Measurements from ENCODE around the gene PRCD.

- TF ChIP-seq, protein P1, sequence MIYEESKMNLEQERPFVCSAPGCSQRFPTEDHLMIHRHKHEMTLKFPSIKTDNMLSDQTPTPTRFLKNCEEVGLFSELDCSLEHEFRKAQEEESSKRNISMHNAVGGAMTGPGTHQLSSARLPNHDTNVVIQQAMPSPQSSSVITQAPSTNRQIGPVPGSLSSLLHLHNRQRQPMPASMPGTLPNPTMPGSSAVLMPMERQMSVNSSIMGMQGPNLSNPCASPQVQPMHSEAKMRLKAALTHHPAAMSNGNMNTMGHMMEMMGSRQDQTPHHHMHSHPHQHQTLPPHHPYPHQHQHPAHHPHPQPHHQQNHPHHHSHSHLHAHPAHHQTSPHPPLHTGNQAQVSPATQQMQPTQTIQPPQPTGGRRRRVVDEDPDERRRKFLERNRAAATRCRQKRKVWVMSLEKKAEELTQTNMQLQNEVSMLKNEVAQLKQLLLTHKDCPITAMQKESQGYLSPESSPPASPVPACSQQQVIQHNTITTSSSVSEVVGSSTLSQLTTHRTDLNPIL (CRISPR knock-in tag; IDR thresholded peaks at IDR 0.05; ENCODE audit: low read depth) = no peak
- TF ChIP-seq, protein P2, sequence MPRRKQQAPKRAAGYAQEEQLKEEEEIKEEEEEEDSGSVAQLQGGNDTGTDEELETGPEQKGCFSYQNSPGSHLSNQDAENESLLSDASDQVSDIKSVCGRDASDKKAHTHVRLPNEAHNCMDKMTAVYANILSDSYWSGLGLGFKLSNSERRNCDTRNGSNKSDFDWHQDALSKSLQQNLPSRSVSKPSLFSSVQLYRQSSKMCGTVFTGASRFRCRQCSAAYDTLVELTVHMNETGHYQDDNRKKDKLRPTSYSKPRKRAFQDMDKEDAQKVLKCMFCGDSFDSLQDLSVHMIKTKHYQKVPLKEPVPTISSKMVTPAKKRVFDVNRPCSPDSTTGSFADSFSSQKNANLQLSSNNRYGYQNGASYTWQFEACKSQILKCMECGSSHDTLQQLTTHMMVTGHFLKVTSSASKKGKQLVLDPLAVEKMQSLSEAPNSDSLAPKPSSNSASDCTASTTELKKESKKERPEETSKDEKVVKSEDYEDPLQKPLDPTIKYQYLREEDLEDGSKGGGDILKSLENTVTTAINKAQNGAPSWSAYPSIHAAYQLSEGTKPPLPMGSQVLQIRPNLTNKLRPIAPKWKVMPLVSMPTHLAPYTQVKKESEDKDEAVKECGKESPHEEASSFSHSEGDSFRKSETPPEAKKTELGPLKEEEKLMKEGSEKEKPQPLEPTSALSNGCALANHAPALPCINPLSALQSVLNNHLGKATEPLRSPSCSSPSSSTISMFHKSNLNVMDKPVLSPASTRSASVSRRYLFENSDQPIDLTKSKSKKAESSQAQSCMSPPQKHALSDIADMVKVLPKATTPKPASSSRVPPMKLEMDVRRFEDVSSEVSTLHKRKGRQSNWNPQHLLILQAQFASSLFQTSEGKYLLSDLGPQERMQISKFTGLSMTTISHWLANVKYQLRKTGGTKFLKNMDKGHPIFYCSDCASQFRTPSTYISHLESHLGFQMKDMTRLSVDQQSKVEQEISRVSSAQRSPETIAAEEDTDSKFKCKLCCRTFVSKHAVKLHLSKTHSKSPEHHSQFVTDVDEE (CRISPR knock-in tag; IDR thresholded peaks at IDR 0.05) = no peak
- TF ChIP-seq ESRRG (CRISPR knock-in tag; IDR thresholded peaks at IDR 0.05) (no peak), ZNF565 (CRISPR knock-in tag; conservative IDR thresholded peaks at IDR 0.05; ENCODE audit: low read depth) (no peak), ZFP30 (CRISPR knock-in tag; IDR thresholded peaks at IDR 0.05) (no peak), SNAI2 (CRISPR knock-in tag; IDR thresholded peaks at IDR 0.05) (no peak), RARB (CRISPR knock-in tag; IDR thresholded peaks at IDR 0.05) (no peak), CSDC2 (CRISPR knock-in tag; IDR thresholded peaks at IDR 0.05) (no peak), ZC3H10 (CRISPR knock-in tag; IDR thresholded peaks at IDR 0.05) (no peak), BACH2 (CRISPR knock-in tag; IDR thresholded peaks at IDR 0.05; ENCODE audit: borderline replicate concordance) (no peak)
Measured at GRCh38 chr17:76545918-76546555, 6.2 kb downstream of the PRCD start.
